KOPT-K1 (cell line): ENCODE results near the gene BBIP1.

Source experiments
- H3K27ac ChIP-seq: fragments of 200-600 bp; sonication (generic); 2 replicates; pipeline ENCODE4 v1.5.1; 2016; ENCODE audit warnings: antibody characterized with exemption, mild to moderate bottlenecking, low read depth, low read length; ENCODE audit not compliant: poor library complexity, severe bottlenecking
- H3K36me3 ChIP-seq: fragments of 200-600 bp; sonication (generic); 2 replicates; pipeline ENCODE4 v1.5.1; 2017; ENCODE audit warnings: antibody characterized with exemption, mild to moderate bottlenecking, low read length, moderate library complexity; ENCODE audit not compliant: insufficient read depth
- H3K9me3 ChIP-seq: fragments of 200-600 bp; sonication (generic); 2 replicates; pipeline ENCODE4 v1.5.1; 2017; ENCODE audit warnings: antibody characterized with exemption, low read length, mild to moderate bottlenecking; ENCODE audit not compliant: insufficient read depth, poor library complexity, severe bottlenecking

The BBIP1 gene

DNA sequence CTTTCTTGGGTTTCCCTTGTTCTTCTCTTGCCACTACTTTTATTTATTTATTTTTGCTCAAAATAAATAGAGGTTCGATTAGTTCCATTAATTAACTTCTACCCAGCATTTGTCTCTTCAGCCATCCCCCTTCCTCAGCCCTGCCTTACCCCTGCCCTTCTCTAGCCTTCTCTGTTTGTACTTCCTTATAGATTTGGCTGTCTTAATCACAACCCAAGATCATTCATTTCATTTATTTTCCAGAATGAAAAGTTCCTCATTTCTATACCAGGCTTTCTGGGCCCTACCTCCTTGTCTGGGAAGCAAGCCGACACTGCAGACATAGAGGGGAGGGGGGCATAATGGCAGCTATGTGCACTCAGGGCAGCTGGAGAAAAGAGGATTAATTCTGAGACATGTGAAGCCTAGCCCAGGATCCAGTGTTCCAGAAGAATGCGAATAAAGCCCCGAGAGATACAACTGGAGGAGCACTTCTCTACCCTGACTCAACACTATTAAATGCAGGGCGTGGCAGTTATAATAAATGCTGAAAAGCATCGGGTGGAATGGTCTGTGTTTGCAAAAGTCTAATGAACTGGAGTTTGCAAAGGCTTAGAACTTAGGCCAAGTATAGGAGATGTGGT is 53.7 kb downstream of the BBIP1 start:
- Histone ChIP-seq H3K9me3 (no peaks in the 10 kb centered on the region), H3K36me3 (no peaks in the 10 kb centered on the region), H3K27ac (peak overlapping the region; percentile 71)

DNA sequence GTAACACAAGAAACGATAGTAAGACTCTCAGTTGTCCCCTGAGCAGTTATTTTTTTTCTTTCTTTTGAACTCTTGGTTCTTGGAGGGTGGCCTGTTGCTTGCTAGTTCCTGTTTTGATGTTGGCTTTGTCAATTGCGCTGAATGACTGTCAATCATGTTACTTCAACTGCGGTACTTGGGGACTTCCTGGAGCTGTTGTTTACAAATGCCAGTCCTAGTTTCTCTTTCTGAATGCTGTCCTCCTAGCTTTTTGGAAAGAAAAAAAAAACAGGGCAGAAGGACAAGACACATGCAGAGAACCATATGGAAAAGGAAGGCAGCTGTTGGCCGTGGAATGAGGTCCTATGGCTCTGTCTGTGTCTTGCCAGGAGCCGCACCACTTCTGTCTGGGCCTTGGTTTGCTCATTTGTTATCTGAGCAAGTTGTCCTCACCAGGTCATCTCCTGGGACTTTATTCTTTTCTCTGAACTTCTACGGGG is 54.3 kb downstream of the BBIP1 start:
- no peaks in the 10 kb centered on the region for H3K9me3 ChIP-seq
- peak overlapping the region; percentile 71 for H3K27ac ChIP-seq
- H3K36me3 ChIP-seq, result no peaks in the 10 kb centered on the region

DNA sequence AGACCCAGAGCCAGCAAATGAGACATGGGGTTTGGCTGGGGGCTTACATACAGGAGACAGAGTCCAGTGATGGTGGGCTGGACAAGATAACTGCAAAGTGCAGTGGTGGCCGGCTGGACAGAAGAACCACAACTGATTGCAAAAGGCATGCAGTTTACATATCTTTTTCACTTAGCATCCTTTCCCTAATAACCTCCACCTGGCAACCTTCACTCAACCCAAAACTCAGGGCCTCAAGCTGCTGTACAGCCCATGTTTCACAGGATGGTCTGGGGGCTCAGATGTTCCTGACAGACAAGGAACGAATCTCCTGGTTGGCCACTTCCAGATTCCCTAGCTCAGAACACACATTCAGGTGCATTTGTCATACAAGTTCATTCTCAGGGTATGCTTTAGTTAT is 55.0 kb downstream of the BBIP1 start:
- Histone ChIP-seq H3K9me3 (no peaks in the 10 kb centered on the region), H3K27ac (peak overlapping the region; percentile 71), H3K36me3 (no peaks in the 10 kb centered on the region)

DNA sequence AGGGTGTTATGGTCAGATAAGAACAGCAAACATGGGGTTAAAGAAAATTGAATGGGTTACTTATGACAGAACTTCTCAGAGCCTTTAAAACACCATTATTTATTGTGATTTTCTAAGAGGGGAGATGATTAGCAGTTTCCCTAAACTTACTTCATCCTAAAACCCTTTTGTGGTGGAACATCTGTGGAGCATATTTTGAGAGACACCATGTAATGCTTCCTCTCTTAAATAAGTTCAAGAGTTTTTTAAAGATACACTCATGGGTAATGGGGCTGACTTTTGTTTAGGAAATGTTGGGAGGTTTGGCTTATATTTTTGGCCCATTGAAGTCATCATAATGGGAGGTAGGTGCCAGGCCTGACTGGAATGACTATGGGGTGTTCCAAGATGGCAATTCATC is 55.6 kb downstream of the BBIP1 start:
- H3K27ac ChIP-seq, result no peak overlapping the region
- H3K9me3 ChIP-seq, result no peaks in the 10 kb centered on the region
- H3K36me3 ChIP-seq, result no peaks in the 10 kb centered on the region

DNA sequence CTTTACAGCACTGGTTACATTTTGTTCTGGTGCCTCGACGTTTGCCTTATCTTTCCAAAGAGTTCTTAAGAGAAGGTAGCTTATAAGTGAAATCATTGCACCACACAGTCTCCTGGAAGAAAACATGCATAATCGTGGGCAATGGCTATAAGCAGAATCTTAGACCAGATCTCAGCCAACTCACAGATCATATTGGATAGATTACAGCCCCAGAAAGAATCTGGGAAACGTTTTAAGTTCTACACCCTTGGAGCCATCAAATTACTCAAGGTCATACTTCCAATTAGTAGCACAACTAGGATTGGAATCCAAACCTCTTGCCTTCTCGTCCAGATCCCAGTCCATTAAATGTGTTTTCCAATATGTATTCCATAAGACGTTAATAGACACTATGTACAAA is 56.0 kb downstream of the BBIP1 start:
- Histone ChIP-seq H3K9me3 (no peaks in the 10 kb centered on the region), H3K36me3 (no peaks in the 10 kb centered on the region), H3K27ac (no peak overlapping the region)

GRCh38 chr10:110861930-110862649 is 56.9 kb downstream of the BBIP1 start:
- Histone ChIP-seq H3K9me3 (no peaks in the 10 kb centered on the region), H3K36me3 (no peaks in the 10 kb centered on the region), H3K27ac (no peak overlapping the region)

DNA sequence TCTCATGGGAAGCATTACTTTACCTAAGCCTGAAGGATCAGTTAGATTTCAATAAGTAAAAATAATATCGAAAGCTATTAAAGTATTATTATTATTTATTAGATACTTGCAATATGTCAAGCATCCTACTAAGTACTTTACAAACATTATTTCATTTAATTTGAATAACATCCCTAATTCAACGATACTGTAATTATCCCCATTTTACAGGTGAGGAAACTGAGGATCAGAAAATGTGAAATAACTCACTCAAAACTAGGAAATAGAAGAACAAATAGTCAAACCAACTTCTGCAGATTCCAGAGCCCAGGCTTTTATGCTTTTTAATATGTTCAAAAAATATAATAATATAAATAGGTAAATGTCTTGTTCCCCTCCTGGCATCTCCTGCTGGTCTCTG is 57.5 kb downstream of the BBIP1 start:
- Histone ChIP-seq H3K9me3 (no peaks in the 10 kb centered on the region), H3K27ac (no peak overlapping the region), H3K36me3 (no peaks in the 10 kb centered on the region)

DNA sequence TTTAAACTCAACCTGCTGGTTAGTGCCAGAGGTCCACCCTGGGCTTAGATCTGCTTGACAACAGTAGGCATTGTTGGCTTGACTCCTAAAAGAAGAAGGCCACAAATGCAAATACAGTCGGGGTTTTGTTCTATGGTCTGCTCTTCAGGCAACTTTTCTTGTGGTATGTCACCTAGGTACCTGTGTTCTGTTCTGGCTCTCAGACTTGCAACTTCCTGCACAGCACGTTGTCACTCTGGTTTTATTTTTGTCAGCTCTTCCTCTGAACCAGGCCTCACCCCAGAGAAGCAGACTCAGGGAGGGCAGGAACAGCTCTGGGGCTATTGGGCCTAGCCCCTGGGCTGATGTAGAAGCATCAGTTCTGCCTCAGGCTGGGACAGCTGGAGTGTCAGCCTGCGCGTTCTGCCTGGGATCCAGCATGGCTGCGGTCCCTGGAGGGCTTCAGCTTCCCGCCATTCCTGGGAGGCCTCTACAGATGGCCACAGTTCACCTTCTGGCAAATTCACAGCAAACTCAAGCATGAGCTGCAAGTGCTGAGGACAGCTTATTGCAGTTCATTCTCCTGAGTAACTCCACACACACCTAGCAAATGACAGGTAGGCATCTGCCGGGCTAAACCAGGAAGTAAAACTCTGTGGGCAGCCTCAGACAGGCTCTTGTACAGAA is 58.3 kb downstream of the BBIP1 start:
- Histone ChIP-seq H3K9me3 (peaks cover 4% of the 10 kb centered on the region), H3K27ac (peak overlapping the region; percentile 43)

GRCh38 chr10:110859973-110860376 is 59.0 kb downstream of the BBIP1 start:
- H3K9me3 ChIP-seq, result peaks cover 4% of the 10 kb centered on the region
- no peaks in the 10 kb centered on the region for H3K36me3 ChIP-seq
- H3K27ac ChIP-seq, result no peak overlapping the region

More for the DNA sequence above, 58.3 kb downstream of the BBIP1 start:
- no peaks in the 10 kb centered on the region for H3K36me3 ChIP-seq

DNA sequence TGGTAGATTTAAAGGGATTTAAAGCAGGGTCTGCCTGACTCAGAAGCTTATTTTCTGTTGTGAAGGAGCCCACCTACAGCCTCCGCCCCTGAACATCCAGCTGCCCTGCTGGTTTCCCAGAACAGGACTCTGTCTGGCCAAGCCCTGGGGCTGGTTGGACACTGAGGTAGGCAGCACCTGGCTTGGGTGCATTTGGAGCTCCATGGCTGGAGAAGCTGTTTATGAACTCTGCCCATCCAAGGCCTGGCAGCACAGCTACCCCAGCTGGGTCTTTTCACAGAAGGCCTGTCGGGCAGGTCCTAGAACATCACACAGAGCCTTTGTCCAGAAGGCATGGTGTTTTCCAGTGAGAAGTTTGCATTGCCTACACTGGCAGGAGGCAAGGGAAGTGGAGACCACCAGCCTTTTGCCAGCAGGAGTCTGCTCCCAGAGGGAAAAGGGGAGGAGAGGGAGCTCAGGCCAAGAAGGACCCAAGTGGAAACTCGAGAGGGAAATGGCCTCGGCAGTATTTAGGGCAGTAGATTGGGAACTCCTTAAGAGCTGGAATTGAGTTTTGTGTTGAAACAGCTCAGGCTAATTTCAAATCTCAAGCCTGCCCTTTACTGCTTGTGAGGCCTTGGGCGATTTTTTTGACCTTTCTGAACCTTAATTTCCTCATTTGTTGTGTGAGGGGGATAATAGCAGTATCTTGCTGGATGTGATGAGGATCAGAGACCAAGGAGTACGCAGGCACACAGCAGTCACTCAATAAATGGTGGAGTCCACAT is 59.6 kb downstream of the BBIP1 start:
- Histone ChIP-seq H3K27ac (no peak overlapping the region), H3K36me3 (no peaks in the 10 kb centered on the region), H3K9me3 (peaks cover 4% of the 10 kb centered on the region)

DNA sequence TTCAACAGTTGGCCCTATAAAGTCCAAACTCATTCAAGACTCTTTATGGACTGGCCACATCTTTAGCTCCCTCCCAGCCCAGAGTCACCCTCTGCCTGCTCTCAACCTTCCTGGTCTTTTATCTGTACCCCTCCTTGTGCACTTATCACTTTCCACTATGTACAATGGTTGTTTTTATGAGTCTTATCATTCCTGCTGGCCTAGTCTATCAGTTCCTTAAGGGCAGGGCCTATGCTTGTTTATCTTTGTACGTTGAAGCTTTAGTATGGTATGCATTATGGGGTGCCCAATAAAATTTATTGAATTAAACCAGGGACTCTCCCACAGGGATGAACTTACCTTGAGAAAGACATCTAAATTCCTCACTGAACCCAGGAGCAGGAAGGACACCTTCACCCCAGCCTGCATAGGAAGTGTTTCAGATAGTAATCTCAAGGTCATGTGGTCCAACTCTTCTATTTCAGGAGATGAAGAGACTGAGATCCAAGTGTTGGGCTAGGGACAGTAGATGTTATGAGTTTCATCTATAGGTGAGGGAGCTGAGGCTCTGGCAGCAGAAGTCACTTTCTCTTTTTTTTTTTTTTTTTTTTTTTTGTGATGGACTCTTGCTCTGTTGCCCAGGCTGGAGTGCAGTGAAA is 60.6 kb downstream of the BBIP1 start:
- Histone ChIP-seq H3K9me3 (peaks cover 4% of the 10 kb centered on the region), H3K27ac (no peak overlapping the region), H3K36me3 (no peaks in the 10 kb centered on the region)

DNA sequence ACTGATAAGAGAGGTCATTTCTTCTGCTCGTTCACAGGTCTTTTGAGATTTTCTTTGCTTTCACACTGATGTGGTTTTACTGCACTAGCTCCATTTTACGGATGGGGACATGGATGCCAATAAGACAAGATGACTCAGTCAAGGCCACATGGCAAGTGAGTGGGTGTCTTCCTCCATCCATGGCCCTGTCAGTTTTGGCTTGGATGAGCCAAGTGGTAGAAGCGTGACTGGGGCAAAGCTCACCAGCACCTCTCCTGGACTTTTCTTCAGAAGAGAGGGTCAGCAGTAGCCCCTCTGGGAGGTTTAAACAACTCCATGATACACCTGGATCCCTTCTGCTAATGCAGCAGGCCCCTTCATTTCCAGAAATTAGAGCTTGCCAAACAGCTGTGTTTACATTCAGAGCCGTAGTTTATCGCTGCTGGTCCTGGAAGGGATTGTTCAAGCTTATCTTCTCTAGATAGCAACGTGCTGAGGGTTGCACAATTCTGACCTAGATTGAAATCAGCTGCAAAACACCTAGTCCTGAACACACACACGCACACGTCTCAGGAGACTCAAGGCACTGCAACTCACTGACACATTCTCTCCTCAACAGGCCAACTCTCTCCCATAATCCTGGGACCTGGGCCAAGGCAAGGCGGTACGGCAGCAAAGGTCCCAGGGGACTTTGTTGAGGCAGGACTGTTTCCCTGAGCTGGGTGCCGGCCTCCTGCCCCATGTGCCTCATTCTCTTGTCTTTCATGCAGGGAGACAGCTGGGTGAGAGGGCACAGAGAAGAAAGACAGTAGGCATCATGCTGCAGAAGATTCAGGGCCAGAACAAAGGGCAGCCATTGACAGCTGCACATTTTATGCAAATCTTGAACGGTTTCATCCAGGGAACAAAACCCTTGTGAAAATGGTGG is 61.5 kb downstream of the BBIP1 start:
- Histone ChIP-seq H3K36me3 (no peaks in the 10 kb centered on the region), H3K27ac (no peak overlapping the region)

GRCh38 chr10:110853921-110854605 is 64.9 kb downstream of the BBIP1 start:
- H3K36me3 ChIP-seq, result no peaks in the 10 kb centered on the region
- H3K9me3 ChIP-seq, result peaks cover 4% of the 10 kb centered on the region
- no peak overlapping the region for H3K27ac ChIP-seq

More for the DNA sequence above, 61.5 kb downstream of the BBIP1 start:
- H3K9me3 ChIP-seq, result peaks cover 4% of the 10 kb centered on the region
